Measurements from ENCODE around the gene BAK1. TPM values are rescaled to one million over a fixed set of nuclear protein-coding genes. Genes with fewer than 3 reads are reported as not detected.

The BAK1 gene
- total and polyA plus RNA-seq, 2 of the 13 experiments (the other 11 are each of a cell fraction or from before 2014, with no cell fraction given), result 15.0 to 23.8 TPM

GRCh38 chr6:33571637-33572316, 8.3 kb downstream of the BAK1 start:
- in situ Hi-C loops (cut with HindIII; ENCODE audit: extremely low pct_ligation_motif_present, low pct_unique_long_range_greater_than_20kb) (no loop called here), intact Hi-C loops (cut with micrococcal nuclease; ENCODE audit: unreplicated experiment) (no loop called here)
- FAIRE-seq (no peak), DNase-seq (ENCODE audit: low spot score) (no peak), ATAC-seq (0 out of 3 replicates have a peak, but pooled peaks have one; percentile 4)
- WGBS (ENCODE audit: low lambda C conversion rate), result 91% methylated on average over 11 of the region's 11 CpGs
- H2AFZ ChIP-seq (ENCODE audit: low read length), result peak overlapping the region; percentile 75
- H3K9ac ChIP-seq (ENCODE audit: insufficient read depth, low read depth, low read length), result peak overlapping the region; percentile 52
- ChIA-PET POLR2A (interaction anchor here (1.3 kb wide), 1 partner anchor 117 kb away, joined by 3 read pairs; the partner anchor contains the start of gene ZBTB9), CTCF (ENCODE audit: low intra/inter-chr PET ratio, low total read pairs) (no interaction called here)
- no peak for TF ChIP-seq GMEB2 (CRISPR knock-in tag; IDR thresholded peaks at IDR 0.05; ENCODE audit: low read depth)
- 0 out of 2 replicates have a peak, but pooled peaks have one; percentile 6 for TF ChIP-seq ZSCAN29 (CRISPR knock-in tag; conservative IDR thresholded peaks at IDR 0.05)
- TF ChIP-seq ZFP37 (CRISPR knock-in tag; IDR thresholded peaks at IDR 0.05; ENCODE audit: borderline replicate concordance), result no peak
- TF ChIP-seq ZNF558 (CRISPR knock-in tag; IDR thresholded peaks at IDR 0.05; ENCODE audit: borderline replicate concordance), result 0 out of 2 replicates have a peak, but pooled peaks have one; percentile 4
- 0 out of 2 replicates have a peak, but pooled peaks have one; percentile 10 for TF ChIP-seq ELF1 (CRISPR knock-in tag; IDR thresholded peaks at IDR 0.05)
- TF ChIP-seq ZNF619 (CRISPR knock-in tag; IDR thresholded peaks at IDR 0.05), result 0 out of 2 replicates have a peak, but pooled peaks have one; percentile 3
- TF ChIP-seq ZNF576 (CRISPR knock-in tag; IDR thresholded peaks at IDR 0.05), result 0 out of 2 replicates have a peak, but pooled peaks have one; percentile 53
- TF ChIP-seq BCL6 (CRISPR knock-in tag; IDR thresholded peaks at IDR 0.05), result 0 out of 2 replicates have a peak, but pooled peaks have one; percentile 2
- 0 out of 2 replicates have a peak, but pooled peaks have one; percentile 33 for TF ChIP-seq ZNF317 (CRISPR knock-in tag; IDR thresholded peaks at IDR 0.05)
- 0 out of 2 replicates have a peak, but pooled peaks have one; percentile 24 for TF ChIP-seq MAZ (IDR thresholded peaks at IDR 0.05; ENCODE audit: borderline replicate concordance, low read depth, low read length)
- no peak for TF ChIP-seq MAZ (CRISPR knock-in tag; IDR thresholded peaks at IDR 0.05; ENCODE audit: low read depth)
- H3K79me2 ChIP-seq (ENCODE audit: insufficient read depth, low read length), result no peaks in the 10 kb centered on the region
- no peaks in the 10 kb centered on the region for H3K9me3 ChIP-seq (ENCODE audit: low read length)
- BruUV-seq (replicated peaks), result no TSS peak
- peaks cover 20 to 21% of the 10 kb centered on the region in 2 experiments; a peak in 4 of 5 replicates for H3K36me3 ChIP-seq (replicated peaks in 1 of 2; ENCODE audit: control insufficient read depth in 1 of 2, insufficient read depth in 2 of 2, low read length in 2 of 2)
- H3K27ac ChIP-seq (ENCODE audit: extremely low read length, insufficient read depth, low read length), result no peak overlapping the region
- H4K20me1 ChIP-seq (ENCODE audit: insufficient read depth, low read length), result no peaks in the 10 kb centered on the region
- H3K27me3 ChIP-seq (ENCODE audit: control insufficient read depth in 1 of 2, insufficient read depth in 2 of 2, low read length in 2 of 2), result no peaks in the 10 kb centered on the region
- H3K4me1 ChIP-seq (ENCODE audit: insufficient read depth, low read length), result peaks cover 18% of the 10 kb centered on the region
- H3K4me3 ChIP-seq (replicated peaks in 1 of 3; ENCODE audit: insufficient read depth in 1 of 3, low read depth in 2 of 3, low read length in 3 of 3), result peak overlapping the region; percentile 47 to 73 (median 58); a peak in 5 of 6 replicates
- peak overlapping the region; percentile 95 for H3K4me2 ChIP-seq (ENCODE audit: low read depth, low read length)

Measured in HepG2 (cell line).